Skin of body (tissue), 2 donors: ENCODE measurements around the gene PICK1. TPM values are rescaled to one million over a fixed set of nuclear protein-coding genes. Genes with fewer than 3 reads are reported as not detected.
"Not testable (repeated sequence)": the region's sequence is repeated elsewhere in the genome, so short reads cannot be mapped to it uniquely, and the experiment has no call there.

Source experiments
- DNase-seq: peaks from one replicate; lab custom pipeline; 2025; lab: John Stamatoyannopoulos, UW
- total RNA-seq: library from RNA; depleted of rRNA; stranded (reverse); fragments of >200 nt; gene quantifications from one replicate; pipeline ENCODE4 v1.2.3, GENCODE V29; 2014

Gene PICK1
- total RNA-seq, 1 donor from 2014 or later = 15.4 TPM

DNA sequence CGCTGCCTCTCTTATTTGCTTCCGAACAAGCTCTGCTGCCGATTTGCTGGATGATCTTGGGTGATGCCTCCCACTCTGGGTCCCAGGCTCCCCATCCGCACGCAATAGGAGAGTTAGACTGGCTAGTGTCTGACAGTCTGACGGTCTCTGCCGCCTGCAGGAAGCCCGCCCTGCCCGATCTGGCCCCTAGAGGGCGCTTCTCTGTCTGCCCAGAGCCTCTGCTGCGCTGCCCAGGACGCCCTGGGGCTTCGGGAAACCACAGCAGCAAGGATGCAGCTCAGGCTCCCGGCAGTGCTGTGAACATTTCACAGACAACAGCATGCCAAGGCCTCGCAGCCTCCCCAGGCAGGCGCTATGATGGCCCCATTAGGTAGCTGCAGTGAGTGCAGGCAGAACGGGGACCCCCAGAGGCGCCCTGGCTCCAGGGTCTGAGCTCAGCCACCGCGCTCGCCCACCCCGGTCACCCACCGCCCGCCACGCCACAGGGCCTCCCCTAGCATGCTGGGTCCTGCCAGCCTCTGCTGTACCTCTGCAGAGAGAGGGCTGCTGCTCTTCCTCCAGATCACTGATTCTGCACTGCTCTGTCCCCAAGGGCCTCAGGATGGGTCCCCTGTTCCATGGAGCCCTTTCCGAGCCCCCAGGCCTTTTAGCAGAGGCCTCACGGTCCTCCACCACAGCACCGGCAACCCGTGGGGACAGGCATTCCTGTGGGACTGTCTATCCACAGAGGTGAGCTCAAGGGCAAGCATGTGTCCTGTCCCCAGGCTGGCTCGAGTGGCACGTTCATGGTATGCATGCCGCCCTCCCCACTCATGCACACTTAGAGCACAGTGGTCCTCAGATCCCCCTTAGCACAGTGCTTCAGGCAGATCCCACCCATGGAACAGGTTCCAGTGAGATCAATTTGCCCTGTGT is 57.5 kb downstream of the PICK1 start:
- no peak for DNase-seq

DNA sequence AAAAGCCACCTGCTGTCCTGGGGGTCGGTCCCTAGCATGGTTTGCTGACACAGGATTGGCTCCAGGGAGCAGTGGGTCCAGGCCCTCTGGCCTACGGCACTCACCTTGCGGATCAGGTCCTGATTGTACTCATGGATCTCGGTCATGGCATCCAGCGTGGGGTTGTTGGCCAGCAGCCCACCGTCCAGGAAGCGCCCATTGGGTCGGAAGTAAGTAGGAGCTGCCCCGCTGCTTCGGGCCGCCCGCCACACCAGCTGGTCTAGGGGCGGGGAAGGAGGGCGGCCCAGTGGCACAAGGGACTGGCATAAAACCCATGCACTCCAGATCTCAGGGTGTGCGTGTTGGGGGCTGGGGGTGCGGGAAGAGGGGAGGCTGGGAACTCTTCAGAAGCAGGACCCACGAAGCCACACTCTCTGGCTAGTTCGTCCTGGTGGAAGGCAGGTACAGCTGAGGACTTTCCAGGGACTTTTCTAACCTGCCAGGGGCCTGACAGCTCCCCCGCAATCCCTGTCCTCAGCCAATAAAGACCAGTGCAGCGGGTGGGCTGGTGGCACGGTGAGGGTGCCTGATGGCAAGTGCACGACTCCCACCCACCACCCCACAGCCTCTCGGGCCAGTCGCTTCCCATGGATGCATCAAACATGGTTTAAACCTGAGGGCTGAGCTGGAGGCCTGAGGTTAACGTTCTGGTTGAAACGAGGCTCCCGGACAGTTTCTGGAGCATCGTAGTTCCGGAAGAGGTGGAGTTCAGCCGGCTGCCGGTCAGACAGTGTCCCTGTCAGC is 58.4 kb downstream of the PICK1 start:
- no peak for DNase-seq

DNA sequence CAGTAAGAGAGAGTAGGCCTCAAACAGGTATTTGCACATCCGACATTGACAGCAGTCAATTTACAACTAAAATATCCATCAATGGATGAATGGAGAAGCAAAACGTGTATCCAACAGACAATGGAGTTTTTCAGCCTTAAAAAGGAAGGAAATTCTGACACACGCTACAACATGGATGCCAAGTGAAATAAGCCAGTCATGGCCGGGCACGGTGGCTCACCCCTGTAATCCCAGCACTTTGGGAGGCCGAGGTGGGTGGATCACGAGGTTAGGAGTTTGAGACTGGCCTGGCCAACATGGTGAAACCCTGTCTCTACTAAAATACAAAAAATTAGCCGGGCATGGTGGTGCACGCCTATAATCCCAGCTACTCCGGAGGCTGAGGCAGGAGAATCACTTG is 60.4 kb downstream of the PICK1 start:
- not testable (repeated sequence) for DNase-seq

DNA sequence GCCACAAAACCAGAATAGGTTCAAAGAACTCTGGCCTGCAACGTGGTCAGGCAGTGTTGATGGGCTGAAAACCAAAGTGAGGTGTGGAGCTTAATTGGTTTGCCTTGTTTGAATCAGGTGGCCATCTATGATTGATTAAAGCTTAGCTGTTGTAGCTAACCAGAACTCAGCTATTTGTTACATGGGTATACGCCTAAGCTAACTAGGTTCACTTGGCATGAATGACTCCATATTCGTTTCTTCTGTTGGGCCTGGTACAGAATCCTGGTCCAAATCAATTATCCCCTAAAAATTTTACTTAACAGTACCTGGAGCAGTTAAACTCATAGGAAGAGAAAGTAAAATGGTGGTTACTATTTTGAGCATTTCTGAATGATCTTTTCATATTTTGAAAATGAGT is 61.0 kb downstream of the PICK1 start:
- no peak for DNase-seq

DNA sequence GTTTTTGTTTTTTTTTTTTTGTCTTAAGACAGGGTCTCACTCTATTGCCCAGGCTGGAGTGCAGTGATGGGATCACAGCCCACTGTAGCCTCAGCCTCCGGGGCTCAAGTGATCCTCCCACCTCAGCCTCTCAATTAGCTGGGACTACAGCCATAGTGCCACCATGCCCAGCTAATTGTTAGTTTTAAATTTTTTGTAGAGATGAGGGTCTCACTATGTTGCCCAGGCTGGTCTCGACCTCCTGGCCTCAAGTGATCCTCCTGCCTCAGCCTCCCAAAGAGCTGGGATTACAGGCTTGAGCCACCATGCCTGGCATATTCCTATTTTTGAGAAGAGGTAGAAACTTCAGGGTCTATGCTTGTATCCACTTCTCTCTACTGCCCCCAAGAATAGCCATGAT is 61.5 kb downstream of the PICK1 start:
- not testable (repeated sequence) for DNase-seq

DNA sequence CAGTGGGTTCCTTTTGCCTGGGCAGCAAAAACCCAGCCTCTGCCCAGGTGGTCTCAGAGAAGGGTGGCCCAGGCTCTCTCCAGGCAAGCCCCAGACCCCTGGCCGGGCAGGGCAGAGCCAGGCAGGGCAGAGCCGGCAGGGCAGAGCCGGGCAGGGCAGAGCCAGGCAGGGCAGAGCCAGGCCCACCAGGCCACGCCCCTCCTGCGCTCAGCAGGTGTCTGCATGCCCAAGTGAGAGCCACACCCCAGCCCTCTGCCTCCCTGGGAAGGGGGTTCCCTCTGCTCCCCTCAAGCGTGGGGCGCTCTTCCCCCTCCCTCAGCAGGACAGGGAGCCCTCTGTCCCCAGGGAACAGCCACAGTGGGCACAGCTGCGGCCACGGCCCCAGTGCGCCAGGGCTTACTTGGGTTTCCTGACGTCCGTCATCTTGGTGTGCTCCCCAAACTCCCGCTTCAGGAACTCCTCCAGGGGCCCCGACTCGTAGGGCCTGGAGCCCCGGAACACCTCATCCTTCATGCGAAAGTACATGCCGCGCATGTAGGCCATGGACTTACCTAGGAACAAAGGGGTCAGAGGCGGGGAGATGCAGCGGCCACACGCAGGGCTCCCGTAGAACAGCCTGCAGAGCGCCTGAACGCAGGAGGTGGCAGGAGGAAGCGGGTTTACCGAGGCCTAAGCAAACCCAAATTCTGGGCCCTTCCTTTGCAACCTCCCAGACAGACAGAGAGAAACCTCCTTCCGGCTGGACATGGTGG is 63.3 kb downstream of the PICK1 start:
- no peak for DNase-seq

DNA sequence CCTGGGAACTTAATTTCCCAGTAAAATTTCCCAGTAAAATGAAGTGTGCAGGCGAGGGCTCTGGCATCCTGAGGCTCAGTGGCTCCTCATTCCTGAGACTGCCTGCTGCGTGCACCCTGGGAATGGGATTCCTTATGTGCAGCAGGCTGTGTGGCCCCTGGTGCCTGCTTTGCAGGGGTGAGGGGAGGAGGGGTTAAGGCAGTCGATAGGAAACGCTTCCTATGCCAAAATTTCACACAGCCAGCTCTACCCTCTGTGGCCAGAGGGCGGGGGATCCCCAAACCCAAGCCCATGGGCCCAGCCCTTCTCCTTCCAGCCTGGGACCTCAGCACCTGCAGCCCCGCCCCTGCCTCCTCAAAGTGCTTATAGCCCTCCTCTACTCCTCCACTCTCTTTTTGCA is 65.4 kb downstream of the PICK1 start:
- no peak for DNase-seq

DNA sequence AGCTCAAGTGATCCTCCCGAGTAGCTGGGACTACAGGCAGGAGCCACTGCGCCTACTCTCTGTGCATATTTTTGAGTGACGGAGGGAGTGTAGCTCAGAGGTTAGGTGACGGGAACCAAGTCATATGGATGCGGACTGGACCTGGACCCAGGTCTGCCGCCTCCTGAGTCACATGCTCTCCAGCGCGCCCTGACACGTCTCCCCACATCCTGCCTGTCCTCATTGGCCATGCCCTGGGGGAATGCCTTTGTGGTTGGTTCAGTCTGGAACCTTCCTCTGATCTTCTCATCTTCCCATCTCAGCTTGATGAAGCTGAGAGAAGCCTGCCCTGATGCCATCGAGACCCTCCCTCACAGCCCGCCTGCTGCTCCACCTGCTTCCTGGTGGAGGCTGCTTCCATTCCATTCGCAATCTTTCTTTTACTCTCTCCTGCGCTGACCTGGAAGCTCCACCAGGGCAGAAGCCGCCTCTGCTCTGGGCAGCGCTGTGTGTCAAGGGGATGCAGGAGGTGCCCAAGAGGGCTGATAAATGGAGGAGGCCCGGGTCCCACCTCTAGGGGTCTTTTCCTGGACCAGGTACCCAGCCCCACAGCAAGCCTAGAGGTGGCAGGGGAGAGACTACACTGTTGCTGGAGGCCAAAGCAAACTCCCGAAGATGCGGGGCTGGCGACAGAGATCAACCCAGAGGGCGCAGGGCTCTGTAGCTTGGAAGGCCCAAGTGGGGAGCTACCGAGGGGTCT is 67.2 kb downstream of the PICK1 start:
- no peak for DNase-seq

DNA sequence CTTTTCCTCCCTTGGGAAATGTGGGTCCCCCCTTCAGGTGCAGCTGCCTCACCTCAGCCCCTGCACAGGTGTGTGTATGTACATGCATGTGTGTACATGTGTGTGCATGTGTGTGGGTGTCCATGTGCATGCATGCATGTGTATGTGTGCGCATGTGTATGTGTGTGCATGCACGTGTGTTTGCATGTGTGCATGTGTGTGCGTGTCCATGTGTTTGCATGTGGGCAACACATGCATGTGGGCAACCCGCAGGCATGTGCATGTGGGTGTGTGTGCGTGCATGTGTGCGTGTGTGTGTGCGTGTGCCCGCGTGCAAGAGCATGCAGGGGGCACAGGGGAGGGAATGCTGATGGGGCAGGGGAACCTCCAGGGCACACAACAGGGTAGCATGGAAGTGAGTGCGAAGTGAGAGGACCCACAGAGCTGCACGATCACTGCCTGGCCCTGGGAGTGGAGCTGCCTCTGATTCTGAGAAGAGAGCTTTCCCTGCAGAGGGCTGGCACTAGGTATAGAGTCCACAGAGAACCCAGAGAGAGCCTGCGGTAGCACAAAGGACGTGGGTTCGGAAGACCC is 67.9 kb downstream of the PICK1 start:
- no peak for DNase-seq

Other genes with a start within 250 kb of the PICK1 start
- 10.2 TPM for gene GCAT, start 249.5 kb upstream of the PICK1 start, total RNA-seq
- gene GALR3, start 234.0 kb upstream of the PICK1 start, total RNA-seq = not detected
- gene ANKRD54, start 213.1 kb upstream of the PICK1 start, total RNA-seq = 10.4 TPM
- gene EIF3L, start 208.0 kb upstream of the PICK1 start, total RNA-seq = 384 TPM
- gene MICALL1, start 151.1 kb upstream of the PICK1 start, total RNA-seq = 18.8 TPM
- gene C22orf23, start 103.8 kb upstream of the PICK1 start, total RNA-seq = 0.20 TPM
- 30.6 TPM for gene POLR2F, start 103.7 kb upstream of the PICK1 start, total RNA-seq
- 4.3 TPM for gene SOX10, start 72.8 kb upstream of the PICK1 start, total RNA-seq
- gene SLC16A8, start 26.8 kb downstream of the PICK1 start, total RNA-seq = 0.69 TPM
- 0.59 TPM for gene BAIAP2L2, start 53.3 kb downstream of the PICK1 start, total RNA-seq
- 21.1 TPM for gene PLA2G6, start 124.4 kb downstream of the PICK1 start, total RNA-seq
- 22.1 TPM for gene MAFF, start 144.6 kb downstream of the PICK1 start, total RNA-seq
- 13.3 TPM for gene TMEM184B, start 215.6 kb downstream of the PICK1 start, total RNA-seq